NB4 (cell line): ENCODE results near the gene ATG4C.
"Not testable (repeated sequence)": the region's sequence is repeated elsewhere in the genome, so short reads cannot be mapped to it uniquely, and the experiment has no call there.

Experiments
- DNase-seq: peaks from one replicate; pipeline ENCODE4 v3.0.0; 2010; ENCODE audit warnings: low read depth
- H3K4me3 ChIP-seq: one replicate; pipeline ENCODE4 v1.5.1; 2011; ENCODE audit warnings: mild to moderate bottlenecking, low read depth, low read length, moderate library complexity
- MYC ChIP-seq: IDR thresholded peaks from 2 replicates; pipeline ENCODE4 v1.6.1; 2011; ENCODE audit warnings: low read depth, low read length
- POLR2A ChIP-seq: IDR thresholded peaks from 2 replicates; pipeline ENCODE4 v1.6.1; 2011; ENCODE audit warnings: mild to moderate bottlenecking; ENCODE audit not compliant: insufficient read length; ENCODE audit errors: extremely low read depth
- TF ChIP-seq, protein P1 (sequence below): IDR thresholded peaks from one replicate; pipeline ENCODE4 v1.5.1; 2012; ENCODE audit warnings: low read depth, low read length
- TF ChIP-seq, protein P2 (sequence below): IDR thresholded peaks from 2 replicates; pipeline ENCODE4 v1.6.1; 2011; ENCODE audit warnings: low read depth, low read length

Gene ATG4C

GRCh38 chr1:62772607-62773295, 11.2 kb upstream of the ATG4C start:
- no peak for DNase-seq
- TF ChIP-seq, protein P1, sequence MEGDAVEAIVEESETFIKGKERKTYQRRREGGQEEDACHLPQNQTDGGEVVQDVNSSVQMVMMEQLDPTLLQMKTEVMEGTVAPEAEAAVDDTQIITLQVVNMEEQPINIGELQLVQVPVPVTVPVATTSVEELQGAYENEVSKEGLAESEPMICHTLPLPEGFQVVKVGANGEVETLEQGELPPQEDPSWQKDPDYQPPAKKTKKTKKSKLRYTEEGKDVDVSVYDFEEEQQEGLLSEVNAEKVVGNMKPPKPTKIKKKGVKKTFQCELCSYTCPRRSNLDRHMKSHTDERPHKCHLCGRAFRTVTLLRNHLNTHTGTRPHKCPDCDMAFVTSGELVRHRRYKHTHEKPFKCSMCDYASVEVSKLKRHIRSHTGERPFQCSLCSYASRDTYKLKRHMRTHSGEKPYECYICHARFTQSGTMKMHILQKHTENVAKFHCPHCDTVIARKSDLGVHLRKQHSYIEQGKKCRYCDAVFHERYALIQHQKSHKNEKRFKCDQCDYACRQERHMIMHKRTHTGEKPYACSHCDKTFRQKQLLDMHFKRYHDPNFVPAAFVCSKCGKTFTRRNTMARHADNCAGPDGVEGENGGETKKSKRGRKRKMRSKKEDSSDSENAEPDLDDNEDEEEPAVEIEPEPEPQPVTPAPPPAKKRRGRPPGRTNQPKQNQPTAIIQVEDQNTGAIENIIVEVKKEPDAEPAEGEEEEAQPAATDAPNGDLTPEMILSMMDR = no peak
- no peak for TF ChIP-seq POLR2A
- TF ChIP-seq, protein P2, sequence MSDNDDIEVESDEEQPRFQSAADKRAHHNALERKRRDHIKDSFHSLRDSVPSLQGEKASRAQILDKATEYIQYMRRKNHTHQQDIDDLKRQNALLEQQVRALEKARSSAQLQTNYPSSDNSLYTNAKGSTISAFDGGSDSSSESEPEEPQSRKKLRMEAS = no peak
- no peak for TF ChIP-seq MYC
- no peak overlapping the region for H3K4me3 ChIP-seq

DNA sequence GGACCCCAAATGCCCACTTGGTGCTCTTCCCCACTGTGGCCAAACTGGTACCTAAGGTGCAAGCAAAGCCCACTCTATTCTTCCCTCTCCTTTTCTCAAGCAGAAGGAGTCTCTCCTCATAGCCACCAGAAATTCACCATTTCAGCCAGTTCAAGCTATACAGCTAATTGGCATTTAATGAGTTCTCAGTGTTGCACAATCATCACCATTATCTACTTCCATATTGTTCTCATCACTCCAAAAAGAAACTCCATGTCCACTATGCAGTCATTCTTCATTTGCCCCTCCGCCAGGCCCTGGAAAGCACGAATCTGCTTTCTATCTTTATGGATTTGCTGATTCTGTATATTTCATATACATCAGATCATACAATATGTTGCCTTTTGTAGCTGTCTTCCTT, 9.9 kb upstream of the ATG4C start:
- TF ChIP-seq, protein P2 = no peak
- no peak for TF ChIP-seq MYC
- no peak overlapping the region for H3K4me3 ChIP-seq
- no peak for DNase-seq

DNA sequence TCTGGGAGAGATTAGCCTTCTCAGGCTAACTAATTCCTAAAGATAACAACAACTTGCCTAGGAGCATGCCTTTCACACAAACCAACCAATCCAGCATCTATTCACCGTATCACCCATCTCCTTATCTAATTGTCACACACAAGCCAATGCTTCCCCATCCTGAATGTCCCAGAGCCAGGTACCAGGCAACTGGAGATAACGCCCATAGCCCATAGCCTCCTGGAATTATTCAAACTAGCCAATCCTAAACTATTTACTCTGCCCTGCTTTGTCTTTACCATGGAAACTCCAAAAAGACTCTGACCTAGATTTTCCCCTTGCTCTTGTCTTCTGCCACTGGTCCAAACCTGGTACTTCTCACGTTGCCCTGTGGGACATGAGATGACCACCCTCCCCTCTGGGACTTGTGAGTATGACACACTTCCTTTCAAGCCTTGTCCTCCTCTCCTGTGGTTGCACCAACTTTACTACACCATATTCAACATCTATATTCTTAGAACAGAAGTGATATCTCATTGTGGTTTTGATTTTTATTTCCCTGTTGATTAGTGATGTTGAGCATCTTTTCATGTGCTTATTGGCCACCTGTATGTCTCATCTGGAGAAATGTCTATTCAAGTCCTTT, 8.8 kb upstream of the ATG4C start:
- DNase-seq = peak; percentile 37
- TF ChIP-seq POLR2A (no peak), MYC (no peak)
- TF ChIP-seq, protein P2 = no peak
- TF ChIP-seq, protein P1 = no peak

GRCh38 chr1:62778208-62778607, 5.7 kb upstream of the ATG4C start:
- DNase-seq = no peak
- no peak for TF ChIP-seq MYC
- no peak overlapping the region for H3K4me3 ChIP-seq

More for the DNA sequence above, 8.8 kb upstream of the ATG4C start:
- no peak overlapping the region for H3K4me3 ChIP-seq

- TF ChIP-seq, protein P2 = no peak
- TF ChIP-seq POLR2A (no peak), MYC (no peak)
- TF ChIP-seq, protein P1 = no peak
- no peak overlapping the region for H3K4me3 ChIP-seq
These were observed 1.9 kb upstream of the ATG4C start for GRCh38 chr1:62781841-62782543.

GRCh38 chr1:62782544-62783212, 1.3 kb upstream of the ATG4C start:
- not testable (repeated sequence) for H3K4me3 ChIP-seq, DNase-seq

More at GRCh38 chr1:62781841-62782543, 1.9 kb upstream of the ATG4C start:
- peak; percentile 41 for DNase-seq

- DNase-seq = peak; percentile 67
- H3K4me3 ChIP-seq = peak overlapping the region; percentile 94
- TF ChIP-seq, protein P2 = no peak
These were observed 805 bp downstream of the ATG4C start for GRCh38 chr1:62784509-62785365.
